HepG2 (cell line): ENCODE data around the gene DDI2. TPM values are rescaled to one million over a fixed set of nuclear protein-coding genes. Genes with fewer than 3 reads are reported as not detected.

Source experiments
- ATF6 ChIP-seq: sonication (generic); formaldehyde crosslinking; conservative IDR thresholded peaks from 2 replicates; pipeline ENCODE4 v1.4.0; 2020; ENCODE audit warnings: missing genetic modification reagents
- CHD2 ChIP-seq: IDR thresholded peaks from 2 replicates; pipeline ENCODE4 v1.6.1; 2011; ENCODE audit warnings: low read depth, low read length, improper control_type of control experiment
- KLF12 ChIP-seq: sonication (generic); formaldehyde crosslinking; IDR thresholded peaks from 2 replicates; pipeline ENCODE4 v1.4.0; 2020; ENCODE audit warnings: missing genetic modification reagents, borderline replicate concordance
- MED13 ChIP-seq: sonication (generic); formaldehyde crosslinking; IDR thresholded peaks from 2 replicates; pipeline ENCODE4 v1.5.0; 2020; ENCODE audit warnings: missing genetic modification reagents
- RBM22 ChIP-seq: fragments of 200-400 bp; formaldehyde crosslinking; optimal IDR thresholded peaks from 2 replicates; pipeline ENCODE3; 2017; ENCODE audit warnings: mild to moderate bottlenecking, low read length, moderate library complexity
- SATB2 ChIP-seq: sonication (generic); formaldehyde crosslinking; IDR thresholded peaks from 2 replicates; pipeline ENCODE4 v1.5.0; 2020; ENCODE audit warnings: missing genetic modification reagents
- SOX5 ChIP-seq: IDR thresholded peaks from 2 replicates; pipeline ENCODE4 v1.6.1; 2016; ENCODE audit warnings: borderline replicate concordance
- TRAFD1 ChIP-seq: sonication (generic); formaldehyde crosslinking; IDR thresholded peaks from 2 replicates; pipeline ENCODE4 v1.5.1; 2020; ENCODE audit warnings: missing genetic modification reagents, mild to moderate bottlenecking, borderline replicate concordance
- ZFP1 ChIP-seq: IDR thresholded peaks from 2 replicates; pipeline ENCODE4 v1.6.1; 2016
- ZNF318 ChIP-seq: sonication (generic); formaldehyde crosslinking; IDR thresholded peaks from 2 replicates; pipeline ENCODE4 v1.4.0; 2020; ENCODE audit warnings: mild to moderate bottlenecking, missing genetic modification reagents
- ZNF512B ChIP-seq: sonication (generic); formaldehyde crosslinking; IDR thresholded peaks from 2 replicates; pipeline ENCODE4 v1.5.1; 2020; ENCODE audit warnings: missing genetic modification reagents, mild to moderate bottlenecking, borderline replicate concordance
- ZNF576 ChIP-seq: sonication (generic); formaldehyde crosslinking; IDR thresholded peaks from 2 replicates; pipeline ENCODE4 v1.4.0; 2020; ENCODE audit warnings: mild to moderate bottlenecking, missing genetic modification reagents
- polyA plus RNA-seq, 8 experiments: library from polyadenylated mRNA; depleted of rRNA in 3 of 8; stranded (reverse) in 7 of 8; unstranded in 1 of 8; fragments of >200 nt; fragmentation: Illumina TruSeq in 4 of 8; extraction: Trizol in 4 of 8; gene quantifications; 2 replicates each; pipeline versions ENCODE4 v1.2.1 to v1.2.3, GENCODE V29; 2011 to 2016; ENCODE audit warnings: low read depth in 4 of 8, missing spikeins in 1 of 8, mixed read lengths in 1 of 8; ENCODE audit not compliant: insufficient read depth in 1 of 8
- total RNA-seq, 5 experiments: library from RNA; depleted of rRNA; stranded (reverse); fragments of >200 nt; fragmentation: Illumina TruSeq; extraction: Trizol; gene quantifications; 2 replicates each; pipeline ENCODE4 v1.2.3, GENCODE V29; 2016; ENCODE audit warnings: low read depth in 1 of 5

Gene DDI2
- total and polyA plus RNA-seq, 2 of the 13 experiments (the other 11 are each of a cell fraction or from before 2014, with no cell fraction given) = 8.5 to 25.7 TPM

GRCh38 chr1:15584489-15585363 lies 32.5 kb upstream of the DDI2 start, which contains the start of gene AGMAT (continued):
- TF ChIP-seq TRAFD1 = peak; percentile 33; the same call in 1 of the 2 replicates
- TF ChIP-seq CHD2 = no peak
- TF ChIP-seq ATF6 (CRISPR knock-in tag) = no peak
- TF ChIP-seq ZNF512B = peak; percentile 67; the same call in 1 of the 2 replicates
- peak; percentile 77 for TF ChIP-seq SOX5 (CRISPR knock-in tag)
- peak; percentile 53; the same call in 1 of the 2 replicates for TF ChIP-seq ZNF576 (CRISPR knock-in tag)
- TF ChIP-seq ZFP1 (CRISPR knock-in tag) = peak; percentile 52; the same call in 1 of the 2 replicates
- TF ChIP-seq MED13 (CRISPR knock-in tag) = peak; percentile 92
- TF ChIP-seq SATB2 = 0 out of 2 replicates have a peak, but pooled peaks have one; percentile 75
- TF ChIP-seq KLF12 (CRISPR knock-in tag) = peak; percentile 81; the same call in 1 of the 2 replicates
- 0 out of 2 replicates have a peak, but pooled peaks have one; percentile 52 for TF ChIP-seq ZNF318 (CRISPR knock-in tag)
- TF ChIP-seq RBM22 = peak; percentile 49
